Calu3 (cell line): ENCODE measurements around the gene GJB1. TPM values are rescaled to one million over a fixed set of nuclear protein-coding genes. Genes with fewer than 3 reads are reported as not detected.

Source experiments
- BruUV-seq: library from RNA; stranded (reverse); fragments of 400-500 nt; replicated peaks from 2 replicates; lab custom pipeline; 2021; lab: Mats Ljungman, UMichigan
- CTCF ChIA-PET: fragments of 300-600 bp; sonication (Branson Sonifier 250); formaldehyde crosslinking; loops from one replicate; lab custom pipeline; 2022; ENCODE audit warnings: antibody characterized with exemption; lab: Charles Lee
- DNase-seq: peaks from one replicate; pipeline ENCODE4 v3.0.0; 2022
- H3K27ac Mint-ChIP-seq: one replicate; pipeline ENCODE4 v1.8.0; 2022; ENCODE audit warnings: mixed read lengths; ENCODE audit not compliant: unreplicated experiment
- H3K27me3 Mint-ChIP-seq: one replicate; pipeline ENCODE4 v1.8.0; 2022; ENCODE audit warnings: mixed read lengths; ENCODE audit not compliant: unreplicated experiment
- H3K36me3 Mint-ChIP-seq: one replicate; pipeline ENCODE4 v1.8.0; 2022; ENCODE audit warnings: mild to moderate bottlenecking, moderate library complexity, mixed read lengths; ENCODE audit not compliant: insufficient read depth, unreplicated experiment
- H3K4me1 Mint-ChIP-seq: one replicate; pipeline ENCODE4 v1.8.0; 2022; ENCODE audit warnings: mild to moderate bottlenecking, low read depth, mixed read lengths; ENCODE audit not compliant: unreplicated experiment
- H3K4me3 Mint-ChIP-seq: one replicate; pipeline ENCODE4 v1.8.0; 2022; ENCODE audit warnings: mild to moderate bottlenecking, low read depth, moderate library complexity, mixed read lengths; ENCODE audit not compliant: unreplicated experiment
- H3K9me3 Mint-ChIP-seq: one replicate; pipeline ENCODE4 v1.8.0; 2022; ENCODE audit warnings: low read depth, mixed read lengths; ENCODE audit not compliant: unreplicated experiment
- CTCF ChIP-seq: fragments of 200-600 bp; IDR thresholded peaks from one replicate; pipeline ENCODE4 v1.8.0; 2022; ENCODE audit warnings: antibody characterized with exemption; ENCODE audit not compliant: unreplicated experiment
- intact Hi-C: fragments of 100-400 bp; cut with micrococcal nuclease; formaldehyde crosslinking; loops from one replicate; pipeline ENCODE4 v1.10.0; 2022; ENCODE audit not compliant: unreplicated experiment
- total RNA-seq: library from RNA; stranded (reverse); gene quantifications from 2 replicates; pipeline ENCODE4 v1.2.3, GENCODE V29; 2022

Gene GJB1
- total RNA-seq, 1 experiment from 2014 or later, result 80.4 TPM

GRCh38 chrX:71181910-71182799, 40.9 kb upstream of the GJB1 start:
- Mint-ChIP-seq H3K27ac (peak overlapping the region; percentile 96), H3K4me1 (peaks cover 8% of the 10 kb centered on the region), H3K27me3 (no peaks in the 10 kb centered on the region), H3K36me3 (peaks cover 11% of the 10 kb centered on the region), H3K4me3 (peak overlapping the region; percentile 62), H3K9me3 (no peaks in the 10 kb centered on the region)
- CTCF ChIA-PET, result interaction anchor here (0.6 to 1.7 kb wide), 4 partner anchors 28 to 101 kb away, joined by 3 to 5 read pairs (median 4); partner anchors contain the start of gene NONO
- BruUV-seq, result no TSS peak
- intact Hi-C loops, result no loop called here
- DNase-seq, result peak; percentile 87
- no peak for TF ChIP-seq CTCF

GRCh38 chrX:71182871-71183270, 40.2 kb upstream of the GJB1 start:
- no TSS peak for BruUV-seq
- CTCF ChIA-PET, result interaction anchor here (1.2 to 1.7 kb wide), 3 partner anchors 32 to 101 kb away, joined by 3 to 5 read pairs (median 4); partner anchors contain the start of gene NONO
- H3K27me3 Mint-ChIP-seq, result no peaks in the 10 kb centered on the region
- H3K4me1 Mint-ChIP-seq, result peaks cover 8% of the 10 kb centered on the region
- no peak for TF ChIP-seq CTCF
- H3K9me3 Mint-ChIP-seq, result no peaks in the 10 kb centered on the region
- DNase-seq, result no peak
- H3K36me3 Mint-ChIP-seq, result peaks cover 11% of the 10 kb centered on the region
- no peak overlapping the region for H3K4me3 Mint-ChIP-seq
- no peak overlapping the region for H3K27ac Mint-ChIP-seq
- intact Hi-C loops, result no loop called here

GRCh38 chrX:71183341-71183740, 39.7 kb upstream of the GJB1 start:
- no peak overlapping the region for H3K27ac Mint-ChIP-seq
- H3K4me3 Mint-ChIP-seq, result no peak overlapping the region
- intact Hi-C loops, result no loop called here
- no peaks in the 10 kb centered on the region for H3K9me3 Mint-ChIP-seq
- DNase-seq, result no peak
- peaks cover 8% of the 10 kb centered on the region for H3K4me1 Mint-ChIP-seq
- H3K27me3 Mint-ChIP-seq, result no peaks in the 10 kb centered on the region
- no peak for TF ChIP-seq CTCF
- H3K36me3 Mint-ChIP-seq, result peaks cover 11% of the 10 kb centered on the region
- no TSS peak for BruUV-seq
- CTCF ChIA-PET, result interaction anchor here (1.2 to 1.7 kb wide), 2 partner anchors 32 to 52 kb away, joined by 3 to 4 read pairs; no protein-coding TSS in a partner anchor

GRCh38 chrX:71184092-71184491, 38.9 kb upstream of the GJB1 start:
- no peak for DNase-seq
- Mint-ChIP-seq H3K4me3 (no peak overlapping the region), H3K27ac (no peak overlapping the region), H3K36me3 (peaks cover 11% of the 10 kb centered on the region), H3K27me3 (no peaks in the 10 kb centered on the region), H3K9me3 (no peaks in the 10 kb centered on the region), H3K4me1 (peaks cover 8% of the 10 kb centered on the region)
- CTCF ChIA-PET, result no interaction called here
- no peak for TF ChIP-seq CTCF
- no TSS peak for BruUV-seq
- intact Hi-C loops, result loop anchor here (2.0 kb wide), 1 partner anchor 31 kb away; no protein-coding TSS in a partner anchor
